ENCODE results near the gene DUSP16. TPM values are rescaled to one million over a fixed set of nuclear protein-coding genes. Genes with fewer than 3 reads are reported as not detected.
"Not testable (repeated sequence)": the region's sequence is repeated elsewhere in the genome, so short reads cannot be mapped to it uniquely, and the experiment has no call there.

The DUSP16 gene
- total RNA-seq, 1 donor from 2014 or later, result 49.4 TPM

- intact Hi-C loops (cut with micrococcal nuclease), result loop anchor here (2.0 kb wide), 1 partner anchor 14 kb away; no protein-coding TSS in a partner anchor
Measured at GRCh38 chr12:12585115-12585863, 22.6 kb upstream of the DUSP16 start.

- intact Hi-C loops (cut with micrococcal nuclease), result loop anchor here (2.0 kb wide), 2 partner anchors 15 to 27 kb away; partner anchors contain the start of gene CREBL2
Measured at GRCh38 chr12:12583510-12584178, 21.0 kb upstream of the DUSP16 start.

- intact Hi-C loops (cut with micrococcal nuclease), result loop anchor here (1.0 to 2.0 kb wide), 2 partner anchors 19 to 28 kb away; partner anchors contain the start of gene CREBL2
Measured at GRCh38 chr12:12582895-12583303, 20.2 kb upstream of the DUSP16 start.

- intact Hi-C loops (cut with micrococcal nuclease), result loop anchor here (1.0 to 2.0 kb wide), 2 partner anchors 18 to 28 kb away; partner anchors contain the start of gene CREBL2
Measured at GRCh38 chr12:12582193-12582881, 19.7 kb upstream of the DUSP16 start.

GRCh38 chr12:12580716-12581115, 18.1 kb upstream of the DUSP16 start:
- intact Hi-C loops (cut with micrococcal nuclease), result not testable (repeated sequence)

GRCh38 chr12:12577786-12578185, 15.1 kb upstream of the DUSP16 start:
- intact Hi-C loops (cut with micrococcal nuclease), result no loop called here

- intact Hi-C loops (cut with micrococcal nuclease), result no loop called here
Measured at GRCh38 chr12:12572659-12573058, 10.0 kb upstream of the DUSP16 start.

- intact Hi-C loops (cut with micrococcal nuclease), result not testable (repeated sequence)
Measured at GRCh38 chr12:12565971-12566370, 3.3 kb upstream of the DUSP16 start.

GRCh38 chr12:12564911-12565310, 2.2 kb upstream of the DUSP16 start:
- intact Hi-C loops (cut with micrococcal nuclease), result loop anchor here (1.0 to 5.0 kb wide), 7 partner anchors 17 to 913 kb away; partner anchors contain the start of genes APOLD1 and CREBL2

- intact Hi-C loops (cut with micrococcal nuclease), result loop anchor here (1.0 to 5.0 kb wide), 4 partner anchors 162 to 911 kb away; partner anchors contain the start of gene APOLD1
Measured at GRCh38 chr12:12563290-12563928, 746 bp upstream of the DUSP16 start.

- intact Hi-C loops (cut with micrococcal nuclease), result loop anchor here (1.0 to 5.0 kb wide), 4 partner anchors 134 to 910 kb away; partner anchors contain the start of genes APOLD1 and GPR19
Measured at GRCh38 chr12:12562016-12562483, 613 bp downstream of the DUSP16 start.

GRCh38 chr12:12561371-12562015, 1.2 kb downstream of the DUSP16 start:
- intact Hi-C loops (cut with micrococcal nuclease), result loop anchor here (1.0 to 5.0 kb wide), 15 partner anchors 17 to 909 kb away; partner anchors contain the start of genes APOLD1, BORCS5, DDX47 and GPR19

- intact Hi-C loops (cut with micrococcal nuclease), result loop anchor here (1.0 to 5.0 kb wide), 14 partner anchors 16 to 908 kb away; partner anchors contain the start of genes APOLD1, BORCS5 and DDX47
Measured at GRCh38 chr12:12560587-12561370, 1.9 kb downstream of the DUSP16 start.

- intact Hi-C loops (cut with micrococcal nuclease), result loop anchor here (2.0 to 5.0 kb wide), 8 partner anchors 15 to 908 kb away; partner anchors contain the start of genes APOLD1 and DDX47
Measured at GRCh38 chr12:12559719-12560296, 2.9 kb downstream of the DUSP16 start.

GRCh38 chr12:12558291-12558690, 4.4 kb downstream of the DUSP16 start:
- intact Hi-C loops (cut with micrococcal nuclease), result loop anchor here (1.0 kb wide), 1 partner anchor 199 kb away; no protein-coding TSS in a partner anchor

GRCh38 chr12:12557733-12558132, 4.9 kb downstream of the DUSP16 start:
- intact Hi-C loops (cut with micrococcal nuclease), result loop anchor here (1.0 kb wide), 1 partner anchor 198 kb away; no protein-coding TSS in a partner anchor

- intact Hi-C loops (cut with micrococcal nuclease), result no loop called here
Measured at GRCh38 chr12:12555656-12556055, 7.0 kb downstream of the DUSP16 start.

- intact Hi-C loops (cut with micrococcal nuclease), result no loop called here
Measured at GRCh38 chr12:12553208-12553785, 9.4 kb downstream of the DUSP16 start.
